ENCODE measurements around the gene PIAS3.

PIAS3 gene

GRCh38 chr1:145858901-145859490 lies at the start of gene PIAS3:
PIAS3 (minus strand) TSS chr1:145859081; CDS start chr1:145858990, 91 bp downstream.
- peak; percentile 81 for DNase-seq

- no peak for DNase-seq
These were observed 49.8 kb upstream of the PIAS3 start for GRCh38 chr1:145908653-145909052.

- DNase-seq: no peak
These were observed 48.3 kb upstream of the PIAS3 start for GRCh38 chr1:145906954-145907753.

GRCh38 chr1:145901312-145902021 lies 42.6 kb upstream of the PIAS3 start:
- no peak for DNase-seq

- DNase-seq: no peak
These were observed 39.9 kb upstream of the PIAS3 start for GRCh38 chr1:145898756-145899155.

- DNase-seq: no peak
These were observed 39.1 kb upstream of the PIAS3 start for GRCh38 chr1:145897969-145898368.

DNA sequence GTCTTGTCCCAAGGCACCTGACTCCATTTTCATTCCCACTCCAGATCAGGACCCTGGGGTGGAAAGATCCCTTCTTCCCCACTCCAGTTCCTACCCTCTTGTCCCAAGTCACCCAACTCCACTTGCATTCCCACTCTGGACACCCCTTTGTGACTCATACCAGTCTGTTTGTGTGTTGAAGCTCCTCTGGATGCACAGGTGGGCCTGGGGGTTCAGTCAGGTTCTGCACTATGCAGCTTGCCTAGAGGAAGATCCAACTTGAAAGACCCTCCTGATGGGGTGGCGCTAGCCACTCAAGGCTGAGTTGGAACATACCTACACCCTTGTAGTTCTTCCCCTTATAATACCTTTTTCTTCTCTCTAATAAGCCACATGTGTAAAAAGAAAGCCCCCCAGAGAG lies 36.6 kb upstream of the PIAS3 start:
- no peak for DNase-seq

GRCh38 chr1:145893306-145894055 lies 34.6 kb upstream of the PIAS3 start:
- no peak for DNase-seq

GRCh38 chr1:145892486-145893087 lies 33.7 kb upstream of the PIAS3 start:
- DNase-seq: no peak

DNA sequence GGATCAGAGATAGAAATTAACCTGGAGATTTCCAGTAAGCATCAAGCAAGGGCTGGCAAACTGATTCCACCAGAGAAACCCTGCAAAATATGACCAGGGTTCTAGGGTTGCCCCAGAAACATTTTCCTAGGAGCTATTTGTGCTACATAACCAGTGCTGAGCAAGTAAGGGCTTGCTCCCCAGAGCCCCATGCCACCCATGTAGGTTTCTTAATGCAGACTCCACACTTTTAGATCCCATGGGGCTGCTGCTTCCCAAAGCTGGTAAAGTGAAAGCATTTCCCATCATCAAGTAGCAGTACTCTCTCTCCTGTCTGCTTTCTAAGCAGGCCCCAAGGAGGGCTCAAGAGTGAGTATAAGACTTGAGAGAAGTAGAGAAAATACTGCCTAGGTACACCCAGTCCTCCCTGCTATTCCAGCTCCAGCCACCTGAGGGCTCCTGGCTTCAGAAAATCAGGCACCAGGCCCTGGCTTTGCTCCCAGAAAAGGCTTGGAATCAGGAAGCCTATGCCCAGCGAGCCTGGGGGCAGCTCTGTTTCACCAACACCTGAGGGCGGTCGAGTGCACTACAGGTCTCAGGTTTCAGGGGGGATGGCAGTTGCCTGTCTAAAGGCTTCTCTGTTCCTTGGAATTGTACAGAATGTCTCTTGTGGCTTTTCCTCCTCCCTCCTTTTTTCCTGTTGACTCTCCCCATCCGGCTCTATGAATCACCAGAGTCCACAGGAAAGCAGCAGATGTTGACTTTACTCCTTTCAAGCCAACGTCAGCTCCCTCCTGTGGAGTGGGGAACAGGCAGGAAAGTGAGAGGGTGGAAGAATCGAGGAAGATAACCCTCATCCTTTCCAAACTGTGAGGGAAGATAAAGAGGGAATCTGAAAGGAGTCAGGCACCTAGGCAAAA lies 33.0 kb upstream of the PIAS3 start:
- DNase-seq: peak; percentile 42

GRCh38 chr1:145891143-145891542 lies 32.3 kb upstream of the PIAS3 start:
- no peak for DNase-seq

DNA sequence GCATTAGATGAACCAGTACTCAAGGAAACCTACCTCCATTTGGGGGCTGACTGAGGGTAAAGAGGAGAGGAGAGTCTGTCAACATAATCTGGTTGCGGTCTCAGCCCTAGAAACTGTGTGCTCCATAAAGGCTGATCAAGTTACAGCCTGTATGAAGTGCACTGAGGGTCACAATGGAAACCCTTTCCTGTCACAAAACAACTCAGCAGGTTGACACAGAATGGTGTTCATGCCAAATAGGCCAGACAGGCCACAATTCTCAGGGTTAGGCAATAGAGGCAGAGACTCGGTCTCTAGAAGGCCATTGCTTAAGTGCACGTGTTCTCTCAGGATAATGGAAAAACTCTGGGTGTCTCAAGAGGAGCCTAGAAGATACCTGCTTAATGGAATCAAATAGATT lies 30.8 kb upstream of the PIAS3 start:
- no peak for DNase-seq

DNA sequence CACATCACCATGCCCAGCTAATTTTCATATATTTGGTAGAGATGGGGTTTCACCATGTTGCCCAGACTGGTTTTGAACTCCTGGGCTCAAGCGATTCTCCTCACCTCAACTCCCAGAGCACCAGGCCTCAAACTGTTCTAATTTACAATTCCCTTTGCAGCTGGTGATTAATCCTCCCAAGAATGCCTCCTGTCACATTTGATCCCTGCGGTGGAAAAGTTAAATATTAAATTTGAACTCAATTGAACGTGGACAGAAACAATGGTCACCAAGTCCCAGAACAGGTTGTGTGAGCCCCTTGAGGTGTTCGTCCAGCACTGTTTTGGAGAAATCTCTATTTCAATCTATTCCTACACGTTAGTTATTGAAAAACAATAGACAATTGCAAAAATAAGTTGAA lies 28.8 kb upstream of the PIAS3 start:
- no peak for DNase-seq

DNA sequence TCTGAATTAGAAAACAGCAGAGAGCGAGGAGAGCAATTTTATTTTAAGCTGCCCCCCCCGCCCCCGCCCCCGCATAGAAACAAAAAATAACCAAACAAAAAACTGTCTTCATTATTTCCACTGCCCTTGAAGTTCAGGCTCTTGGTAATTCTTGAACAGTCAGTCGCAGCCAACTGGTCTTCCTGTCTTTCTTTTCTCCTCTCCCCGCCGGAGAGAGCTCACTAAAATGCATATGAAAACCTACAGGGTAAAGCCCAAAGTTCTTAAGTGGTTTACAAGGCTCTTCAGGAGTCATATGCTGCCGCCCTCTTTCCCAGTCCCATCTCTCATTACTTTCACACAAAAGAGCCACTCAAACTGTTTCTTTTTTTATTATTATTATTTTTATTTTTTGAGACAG lies 27.9 kb upstream of the PIAS3 start:
- no peak for DNase-seq

- no peak for DNase-seq
These were observed 27.5 kb upstream of the PIAS3 start for GRCh38 chr1:145886390-145886789.

- DNase-seq: peak; percentile 84
These were observed 26.9 kb upstream of the PIAS3 start, which contains the start of gene ANKRD35 for GRCh38 chr1:145885738-145886287. ANKRD35 (minus strand) TSS chr1:145885866; CDS start chr1:145885758, 108 bp downstream.

- no peak for DNase-seq
These were observed 25.8 kb upstream of the PIAS3 start for GRCh38 chr1:145884675-145885074.

- DNase-seq: no peak
These were observed 20.9 kb upstream of the PIAS3 start for GRCh38 chr1:145879775-145880174.

- no peak for DNase-seq
These were observed 19.8 kb upstream of the PIAS3 start for GRCh38 chr1:145878724-145879123.

- DNase-seq: no peak
These were observed 19.1 kb upstream of the PIAS3 start for GRCh38 chr1:145877923-145878486.

DNA sequence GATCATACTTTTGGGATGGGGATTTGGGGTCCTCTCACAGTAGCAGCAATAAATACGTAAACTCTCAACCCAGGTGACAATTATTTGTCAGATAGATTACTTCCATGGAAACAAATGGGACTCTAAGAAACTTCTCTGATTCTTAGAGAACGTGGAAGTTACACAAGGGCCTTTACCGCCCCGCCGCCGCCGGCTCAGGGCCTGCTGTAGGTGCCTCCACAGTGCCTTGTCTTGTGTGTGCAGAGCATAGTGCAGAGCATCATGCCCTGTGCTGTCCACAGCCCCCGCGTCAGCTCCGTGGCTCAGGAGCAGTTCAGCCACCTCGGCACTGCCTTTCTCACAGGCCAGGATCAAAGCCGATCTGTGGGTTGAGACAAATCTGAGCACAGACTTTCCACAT lies 15.8 kb upstream of the PIAS3 start:
- no peak for DNase-seq
